ENCODE measurements around the gene RNASE4.

Gene RNASE4

GRCh38 chr14:20676072-20676471 lies 8.3 kb upstream of the RNASE4 start:
- no peak for DNase-seq

- DNase-seq = peak; percentile 20
These were observed 4.5 kb upstream of the RNASE4 start for GRCh38 chr14:20679907-20680306.

- DNase-seq = no peak
These were observed 4.0 kb upstream of the RNASE4 start for GRCh38 chr14:20680363-20680762.

DNA sequence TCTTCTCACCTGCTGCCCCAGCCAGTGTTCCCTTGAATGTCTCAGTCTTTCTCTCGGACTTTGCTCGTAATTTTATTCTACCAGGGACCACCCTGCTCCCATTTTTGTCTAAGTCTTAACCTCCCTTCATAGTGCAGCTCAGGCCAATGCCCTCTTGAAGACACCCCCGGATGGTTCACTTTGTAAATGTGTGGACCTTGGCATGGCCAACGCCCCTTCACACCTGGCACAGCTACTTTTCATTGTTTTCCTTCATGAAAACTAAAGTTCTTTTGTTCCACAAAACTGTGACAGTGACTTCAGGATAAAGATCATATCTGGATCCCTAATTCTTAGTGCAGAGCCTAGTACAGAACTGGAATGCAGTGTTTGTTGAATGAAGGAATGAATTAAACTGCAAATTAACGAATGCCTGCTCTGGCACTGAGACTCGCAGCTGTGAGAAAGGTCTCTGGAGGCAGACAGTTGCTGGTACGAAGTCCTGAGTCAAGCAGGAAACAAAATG lies 3.5 kb upstream of the RNASE4 start:
- no peak for DNase-seq

- peak; percentile 74 for DNase-seq
These were observed 2.8 kb upstream of the RNASE4 start for GRCh38 chr14:20681348-20682126.

DNA sequence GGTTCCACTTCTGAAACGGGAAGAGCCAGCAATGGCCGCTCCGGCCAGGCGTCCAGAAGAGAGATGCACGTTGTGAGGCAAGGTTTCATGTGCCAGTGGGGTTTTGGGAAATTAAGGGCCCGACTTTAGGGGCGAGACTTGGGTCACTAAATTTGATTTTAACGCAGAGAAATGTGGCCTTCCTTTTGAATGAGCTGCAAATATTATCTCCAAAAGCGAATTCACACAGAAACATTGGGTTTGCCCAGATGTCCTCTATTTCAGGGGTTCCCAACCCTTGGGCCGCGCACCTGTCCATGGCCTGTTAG lies 2.3 kb upstream of the RNASE4 start:
- DNase-seq = no peak

GRCh38 chr14:20682435-20683124 lies 1.8 kb upstream of the RNASE4 start:
- peak; percentile 95 for DNase-seq

- DNase-seq = peak; percentile 90
These were observed 1.1 kb upstream of the RNASE4 start for GRCh38 chr14:20683125-20683890.

DNA sequence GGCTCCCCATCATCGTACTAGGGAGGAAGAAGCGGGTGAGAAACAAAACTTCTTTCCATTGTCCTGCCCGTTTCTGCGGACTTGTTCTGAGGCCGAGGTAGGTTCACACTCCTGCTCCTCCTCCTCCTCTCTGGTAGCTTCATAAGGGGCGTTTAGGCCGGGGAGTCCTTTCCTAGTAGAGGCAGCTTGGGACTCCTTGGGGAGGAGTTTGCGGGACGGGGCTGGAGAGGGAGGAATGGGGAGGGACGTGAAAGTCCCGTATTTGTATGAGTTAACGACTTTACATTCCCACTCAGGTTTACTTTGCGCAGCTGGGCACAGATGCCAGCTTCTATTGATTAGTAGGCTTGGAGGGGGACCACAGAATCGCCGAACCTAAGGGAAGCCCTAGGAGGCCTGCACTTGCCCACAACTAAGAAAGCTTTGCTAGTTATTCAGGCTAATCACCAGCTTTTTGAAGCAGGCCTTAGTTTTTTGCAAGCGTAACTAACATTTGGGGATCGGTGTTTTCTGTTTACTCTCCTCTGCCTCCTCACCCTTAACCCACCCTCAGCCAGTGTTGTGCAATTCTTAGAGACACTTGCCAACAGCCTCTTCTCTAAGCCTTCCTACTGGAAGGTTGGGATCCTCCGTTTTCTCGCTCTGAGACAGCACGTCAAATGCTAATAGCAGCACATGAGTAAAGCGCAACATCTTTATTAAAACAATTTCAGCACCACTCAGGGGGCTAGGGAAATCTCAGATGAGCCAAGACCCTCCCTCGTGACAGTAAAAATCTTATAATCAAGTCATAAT lies 499 bp downstream of the RNASE4 start:
- peak; percentile 42 for DNase-seq

GRCh38 chr14:20686386-20687143 lies 2.2 kb downstream of the RNASE4 start:
- no peak for DNase-seq

DNA sequence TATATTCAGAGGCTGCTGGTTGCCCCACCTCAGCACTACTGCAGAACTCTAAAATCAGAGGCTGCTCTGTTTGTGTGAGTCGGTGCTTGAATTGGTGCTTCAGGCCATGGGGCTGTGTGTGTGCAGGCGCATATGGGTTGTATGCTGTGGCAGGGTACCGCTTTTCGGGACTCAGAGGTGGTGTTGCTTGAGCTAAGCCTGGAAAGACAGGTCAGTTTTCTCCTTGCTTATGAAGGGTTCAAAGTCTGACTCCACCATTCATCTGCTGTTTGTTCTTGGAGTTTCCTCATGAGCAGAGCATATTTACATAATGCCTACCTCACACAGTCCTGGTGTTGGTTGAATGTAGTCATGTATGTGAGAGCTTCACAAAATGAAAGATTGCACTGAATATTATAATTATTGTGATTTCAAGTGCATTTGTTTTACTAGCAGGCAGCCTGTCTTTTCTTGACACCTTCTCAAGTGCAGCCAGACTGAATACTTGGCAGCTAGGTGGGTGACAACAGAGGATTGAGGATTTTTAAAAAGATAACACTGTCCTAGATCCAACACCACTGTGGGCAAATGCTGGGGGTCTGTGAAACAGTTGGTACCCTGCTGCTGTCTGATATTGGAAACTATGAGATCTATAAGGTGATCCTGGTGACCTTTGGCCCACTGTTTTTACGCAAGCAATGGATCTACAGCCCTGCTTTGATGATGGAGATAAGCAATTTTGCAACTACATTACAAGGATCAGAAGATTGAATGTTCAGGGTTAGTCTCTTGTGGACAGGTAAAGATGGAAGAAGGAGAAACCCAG lies 3.2 kb downstream of the RNASE4 start:
- DNase-seq = no peak

DNA sequence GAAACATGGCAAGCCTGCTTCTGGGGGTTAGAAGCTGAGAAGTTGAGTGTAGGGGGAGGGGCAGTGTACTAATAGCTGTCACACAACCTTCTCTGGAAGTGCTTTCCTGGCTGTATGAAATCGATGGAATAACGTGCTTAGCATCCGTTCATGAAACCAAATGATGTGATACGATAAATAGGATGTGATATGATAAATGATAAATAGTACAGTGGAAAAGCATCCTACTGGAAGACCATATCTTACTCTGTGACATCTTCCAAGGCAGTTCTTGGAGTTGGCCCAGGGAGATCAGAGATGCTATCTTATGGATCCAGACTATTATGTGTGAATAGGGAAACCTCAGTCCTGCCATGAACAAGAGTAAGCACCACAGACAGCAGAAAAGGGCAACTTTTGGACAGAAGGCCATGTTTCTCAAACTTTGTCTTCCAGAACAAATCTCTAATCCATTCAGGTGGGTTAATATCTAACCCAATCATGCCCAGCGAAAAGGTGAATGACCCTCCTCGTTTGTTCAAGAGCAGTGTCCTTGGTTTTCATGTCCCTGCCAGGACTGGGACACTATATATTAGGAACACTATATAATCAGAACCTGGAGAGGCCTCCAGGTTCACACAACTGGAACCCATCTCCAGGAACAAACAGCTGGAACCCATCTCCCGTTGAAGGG lies 3.9 kb downstream of the RNASE4 start, which contains the start of gene ANG:
Gene ANG (plus strand): TSS at position 598 of the 673 bp plus-strand sequence. CDS start 4,801 bp downstream, outside the sequence.
- no peak for DNase-seq

DNA sequence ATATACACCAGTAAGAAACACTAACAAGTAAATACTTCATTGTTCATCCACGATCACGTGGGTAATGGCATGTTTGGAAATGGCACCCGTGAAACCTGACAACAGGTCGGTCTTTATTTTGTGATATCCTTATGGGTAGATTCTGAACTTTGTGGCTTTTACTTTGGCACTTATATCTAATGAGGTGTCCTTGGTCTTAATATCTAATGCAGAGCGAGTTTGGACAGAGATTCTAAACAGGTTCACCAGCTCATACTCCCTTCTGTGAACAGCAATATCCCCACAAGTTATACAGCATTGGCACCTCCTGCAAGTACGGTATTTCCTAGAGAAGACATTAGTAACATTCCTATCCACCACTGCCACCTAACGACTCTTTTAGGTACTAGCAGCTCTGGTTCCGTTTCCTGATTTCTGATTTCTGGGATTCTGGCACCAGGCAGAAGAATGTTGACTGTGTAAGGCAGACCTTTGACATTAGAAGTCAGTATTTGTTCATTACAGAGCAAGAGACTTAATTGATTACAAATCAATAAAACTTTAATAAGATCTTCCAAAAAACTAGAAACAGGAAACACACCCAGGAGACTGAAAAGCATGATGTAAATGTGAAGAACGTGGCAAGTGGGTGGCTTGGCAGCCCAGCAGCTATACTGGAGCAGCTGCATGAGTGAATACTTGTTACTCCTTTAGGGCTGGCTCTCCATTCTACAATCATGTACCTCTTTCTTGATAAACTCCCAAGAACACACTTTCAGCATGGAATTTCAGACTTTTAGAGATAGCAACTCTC lies 6.7 kb downstream of the RNASE4 start:
- peak; percentile 63 for DNase-seq

DNA sequence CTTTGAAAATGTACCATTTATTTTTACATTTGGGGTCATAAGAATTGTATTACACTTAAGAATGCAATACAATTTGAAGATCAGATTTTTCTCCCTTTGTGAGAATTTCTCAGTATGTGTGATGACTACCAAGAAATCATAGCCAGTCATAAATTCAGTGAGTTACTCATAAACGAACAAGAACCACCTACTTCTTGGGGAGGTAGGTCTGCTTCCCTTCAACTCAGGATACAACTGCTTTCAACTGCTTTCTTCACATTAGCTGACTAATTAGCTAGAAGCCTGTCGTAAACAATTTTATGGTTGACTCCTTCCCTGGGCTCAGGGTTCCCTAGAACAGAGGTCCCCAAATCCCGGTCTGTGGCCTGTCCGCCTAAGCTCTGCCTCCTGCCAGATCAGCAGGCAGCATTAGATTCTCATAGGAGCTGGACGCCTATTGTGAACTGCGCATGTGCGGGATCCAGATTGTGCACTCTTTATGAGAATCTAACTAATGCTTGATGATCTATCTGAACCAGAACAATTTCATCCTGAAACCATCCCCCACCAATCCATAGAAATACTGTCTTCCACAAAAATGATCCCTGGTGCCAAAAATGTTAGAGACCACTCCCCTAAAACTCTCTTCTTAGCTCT lies 7.9 kb downstream of the RNASE4 start:
- DNase-seq = no peak

DNA sequence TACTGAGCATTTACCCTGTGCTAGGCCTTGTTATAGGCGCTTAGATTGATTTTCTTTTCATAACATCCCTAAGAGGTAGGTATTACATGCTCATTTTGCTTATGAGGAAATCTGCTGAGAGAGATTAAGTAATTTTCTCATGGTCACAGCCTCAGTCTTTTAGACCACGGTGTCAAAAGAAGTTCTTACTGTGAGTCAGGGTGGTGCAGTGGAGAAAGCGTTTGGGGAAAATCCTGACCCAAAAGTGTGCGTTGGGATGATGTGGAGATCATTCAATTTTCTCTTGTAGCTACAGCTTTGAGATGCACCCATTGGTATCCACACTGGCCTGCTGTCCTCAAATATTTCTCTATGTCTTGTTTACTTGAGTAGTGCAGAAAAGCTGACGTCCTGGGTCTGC lies 12.4 kb downstream of the RNASE4 start:
- no peak for DNase-seq

DNA sequence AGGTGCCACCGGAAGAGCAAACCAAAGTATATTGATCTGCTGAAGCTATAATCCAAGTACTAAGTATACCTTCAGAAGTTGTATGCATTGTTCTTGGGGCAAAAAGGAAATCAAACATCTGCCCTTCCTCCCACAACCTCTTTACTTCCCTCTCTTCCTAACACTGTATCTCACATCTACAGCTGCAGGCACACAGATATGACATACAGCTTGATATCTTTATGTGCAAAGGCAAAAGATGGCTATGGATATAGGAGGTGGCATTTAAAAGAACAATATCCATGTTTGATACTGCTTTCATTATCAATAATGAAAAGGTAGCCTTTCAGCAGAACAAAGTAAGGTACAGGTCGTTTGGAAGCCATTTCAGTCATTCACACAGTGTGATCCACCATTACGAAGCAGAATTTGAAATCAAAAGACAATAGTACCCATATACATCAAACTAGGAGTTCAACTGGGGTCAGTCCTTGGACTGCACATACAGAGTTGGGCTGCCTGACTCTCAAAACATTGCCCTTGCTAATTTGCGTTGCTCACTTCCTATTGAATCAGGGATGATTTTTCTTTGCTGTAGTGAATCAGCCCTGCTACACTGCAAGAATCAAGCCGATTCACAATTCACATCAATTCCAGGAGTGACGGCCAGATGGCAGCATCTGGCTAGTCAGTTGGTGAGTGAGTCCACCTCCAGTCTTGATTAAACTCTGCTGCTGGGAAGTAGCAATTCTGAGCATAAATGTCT lies 13.1 kb downstream of the RNASE4 start:
- DNase-seq = peak; percentile 60

GRCh38 chr14:20698018-20698329 lies 13.6 kb downstream of the RNASE4 start:
- DNase-seq = no peak

GRCh38 chr14:20698934-20699333 lies 14.6 kb downstream of the RNASE4 start:
- no peak for DNase-seq

GRCh38 chr14:20699931-20700330 lies 15.6 kb downstream of the RNASE4 start:
- no peak for DNase-seq

Data from HCEC 1CT (cell line).